ENCODE measurements around the gene LDB2.

DNA sequence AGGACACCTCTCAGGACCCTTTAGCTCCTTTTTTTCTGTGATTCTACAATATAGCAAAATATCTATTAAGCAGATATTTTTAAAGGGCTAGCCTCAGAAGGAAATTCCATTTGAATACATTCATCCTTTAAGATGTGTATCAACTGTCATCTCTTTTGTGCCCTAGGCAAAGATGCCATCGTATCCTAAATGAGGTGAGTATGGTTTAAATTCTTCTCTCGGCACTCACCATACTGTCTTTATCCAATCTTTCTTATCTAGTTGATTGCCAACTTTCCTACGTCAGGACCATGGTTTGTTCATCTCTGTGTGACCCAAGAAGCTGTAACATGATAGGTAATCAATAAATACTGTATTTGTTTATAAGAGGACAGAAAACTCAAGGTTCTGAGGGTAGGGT is 176.0 kb downstream of the LDB2 start:
- TF ChIP-seq, protein P1, sequence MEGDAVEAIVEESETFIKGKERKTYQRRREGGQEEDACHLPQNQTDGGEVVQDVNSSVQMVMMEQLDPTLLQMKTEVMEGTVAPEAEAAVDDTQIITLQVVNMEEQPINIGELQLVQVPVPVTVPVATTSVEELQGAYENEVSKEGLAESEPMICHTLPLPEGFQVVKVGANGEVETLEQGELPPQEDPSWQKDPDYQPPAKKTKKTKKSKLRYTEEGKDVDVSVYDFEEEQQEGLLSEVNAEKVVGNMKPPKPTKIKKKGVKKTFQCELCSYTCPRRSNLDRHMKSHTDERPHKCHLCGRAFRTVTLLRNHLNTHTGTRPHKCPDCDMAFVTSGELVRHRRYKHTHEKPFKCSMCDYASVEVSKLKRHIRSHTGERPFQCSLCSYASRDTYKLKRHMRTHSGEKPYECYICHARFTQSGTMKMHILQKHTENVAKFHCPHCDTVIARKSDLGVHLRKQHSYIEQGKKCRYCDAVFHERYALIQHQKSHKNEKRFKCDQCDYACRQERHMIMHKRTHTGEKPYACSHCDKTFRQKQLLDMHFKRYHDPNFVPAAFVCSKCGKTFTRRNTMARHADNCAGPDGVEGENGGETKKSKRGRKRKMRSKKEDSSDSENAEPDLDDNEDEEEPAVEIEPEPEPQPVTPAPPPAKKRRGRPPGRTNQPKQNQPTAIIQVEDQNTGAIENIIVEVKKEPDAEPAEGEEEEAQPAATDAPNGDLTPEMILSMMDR (IDR thresholded peaks at IDR 0.05), result no peak
- no peak for TF ChIP-seq POLR2A (IDR thresholded peaks at IDR 0.05)

All from heart left ventricle (tissue), 13 donors.